KG1 (cell line): ENCODE measurements around the gene CCDC69.
"Not testable (repeated sequence)": the region's sequence is repeated elsewhere in the genome, so short reads cannot be mapped to it uniquely, and the experiment has no call there.

Experiments used
- DNase-seq: peaks from one replicate; lab custom pipeline; 2025; lab: John Stamatoyannopoulos, UW

CCDC69 gene

GRCh38 chr5:151192626-151193025, 31.3 kb downstream of the CCDC69 start:
- no peak for DNase-seq

DNA sequence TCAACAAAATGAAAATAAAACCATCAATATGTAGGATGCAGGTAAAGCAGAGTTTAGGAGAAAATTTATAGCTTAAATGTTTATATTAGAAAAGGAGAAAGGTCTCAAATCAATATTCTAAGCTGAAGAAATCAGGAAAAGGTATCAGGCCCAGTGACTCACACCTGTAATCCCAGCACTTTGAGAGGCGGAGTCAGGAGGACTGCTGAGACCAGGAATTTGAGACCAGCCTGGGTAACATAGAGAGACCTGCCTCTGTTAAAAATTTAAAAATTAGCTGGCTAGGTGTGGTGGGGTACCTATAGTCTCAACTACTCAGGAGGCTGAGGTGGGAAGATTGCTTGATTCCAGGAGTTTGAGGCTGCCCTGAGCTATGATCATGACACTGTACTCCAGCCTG, 32.2 kb downstream of the CCDC69 start:
- no peak for DNase-seq

DNA sequence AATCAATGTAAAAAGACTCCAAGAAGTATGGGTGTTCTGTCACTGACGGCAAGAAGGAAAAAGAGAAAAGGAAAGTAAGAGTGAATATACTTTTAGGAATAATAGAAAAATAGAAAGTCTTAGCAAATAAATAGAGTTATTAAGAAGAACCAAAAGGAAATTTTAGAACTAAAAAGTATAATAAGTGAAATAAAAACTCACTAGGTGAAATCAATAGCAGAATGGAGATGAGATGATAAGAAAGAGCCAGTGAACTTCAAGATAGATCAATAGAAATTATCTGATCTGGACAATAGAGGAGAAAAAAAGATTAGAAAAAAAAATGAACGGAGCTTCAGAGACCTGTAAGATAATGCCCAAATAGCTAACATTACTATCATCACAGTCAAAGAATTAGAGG, 34.7 kb downstream of the CCDC69 start:
- DNase-seq = no peak

- DNase-seq = no peak
Observed at GRCh38 chr5:151186538-151186937, 37.4 kb downstream of the CCDC69 start.

GRCh38 chr5:151186052-151186451, 37.8 kb downstream of the CCDC69 start:
- no peak for DNase-seq

DNA sequence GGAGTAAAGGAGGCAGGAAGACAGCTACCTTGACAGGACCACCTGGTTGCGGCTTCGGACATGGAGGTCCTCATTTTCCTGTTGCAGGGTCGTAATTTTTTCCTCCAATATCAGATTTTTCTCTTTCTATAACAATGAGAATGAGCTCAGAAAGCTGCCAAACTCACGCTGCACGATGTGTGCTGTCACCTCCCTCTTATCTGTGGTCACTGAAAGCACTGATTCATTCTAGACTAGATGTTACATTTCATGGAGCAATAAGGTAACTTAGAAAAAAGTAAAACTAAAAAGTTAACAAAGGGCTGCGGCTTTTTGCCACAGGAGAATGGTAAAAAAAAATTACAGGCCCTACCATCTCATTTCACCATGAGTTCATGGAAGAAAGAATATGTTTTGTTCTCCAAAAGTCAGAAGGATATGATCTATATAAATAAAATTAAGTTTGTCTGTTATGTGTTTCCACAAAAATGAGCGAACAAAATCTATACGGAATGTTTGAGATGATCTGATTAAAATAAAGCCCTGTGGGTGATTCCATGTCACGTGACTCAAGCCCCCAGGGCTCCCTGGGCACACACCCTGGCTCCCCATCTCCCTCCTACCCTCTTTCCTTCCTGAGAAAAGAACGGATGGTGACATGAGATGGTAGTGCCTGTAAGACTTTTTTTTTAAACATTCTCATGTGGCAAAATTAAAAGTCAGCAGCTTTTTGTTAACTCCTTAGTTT, 39.4 kb downstream of the CCDC69 start:
- DNase-seq = no peak

DNA sequence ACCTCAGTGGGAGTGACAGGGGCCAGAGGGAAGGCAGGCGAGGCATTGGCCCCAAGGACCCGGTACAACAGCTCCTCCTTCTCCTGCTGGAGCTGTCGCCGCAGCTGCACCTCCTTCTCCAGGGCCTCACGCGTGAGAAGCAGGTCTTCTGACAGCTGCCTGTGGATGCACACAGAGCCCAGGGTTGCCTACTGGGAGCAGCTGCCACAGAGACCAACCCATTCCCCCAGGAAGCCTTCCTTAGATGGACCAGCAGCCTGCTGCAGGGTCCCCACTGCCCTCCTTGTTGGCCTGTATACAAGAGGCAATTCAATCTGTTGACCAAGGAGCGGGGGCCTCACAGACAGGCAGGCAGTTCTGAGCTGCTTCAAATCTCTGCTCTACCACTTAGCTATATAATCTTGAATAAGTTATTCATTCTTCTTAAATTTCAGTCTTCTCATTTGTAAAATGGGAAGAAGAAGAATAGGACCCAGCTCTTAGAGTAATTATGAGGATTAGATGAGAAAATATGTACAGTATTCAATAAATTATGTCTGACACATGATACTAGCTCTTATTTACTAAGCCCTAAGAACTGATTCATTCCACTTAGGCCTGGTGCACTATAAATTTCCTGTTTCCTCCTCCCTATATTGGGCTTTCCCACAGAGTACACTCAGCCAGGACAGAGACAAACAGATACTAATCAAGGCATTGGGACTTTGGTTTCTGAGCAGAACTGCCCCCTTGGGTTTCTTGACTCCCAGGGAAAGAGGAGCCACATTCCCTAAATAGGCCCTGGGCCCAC, 40.2 kb downstream of the CCDC69 start:
- no peak for DNase-seq

- no peak for DNase-seq
Observed at GRCh38 chr5:151182976-151183375, 40.9 kb downstream of the CCDC69 start.

GRCh38 chr5:151182524-151182900, 41.4 kb downstream of the CCDC69 start:
- DNase-seq = no peak

DNA sequence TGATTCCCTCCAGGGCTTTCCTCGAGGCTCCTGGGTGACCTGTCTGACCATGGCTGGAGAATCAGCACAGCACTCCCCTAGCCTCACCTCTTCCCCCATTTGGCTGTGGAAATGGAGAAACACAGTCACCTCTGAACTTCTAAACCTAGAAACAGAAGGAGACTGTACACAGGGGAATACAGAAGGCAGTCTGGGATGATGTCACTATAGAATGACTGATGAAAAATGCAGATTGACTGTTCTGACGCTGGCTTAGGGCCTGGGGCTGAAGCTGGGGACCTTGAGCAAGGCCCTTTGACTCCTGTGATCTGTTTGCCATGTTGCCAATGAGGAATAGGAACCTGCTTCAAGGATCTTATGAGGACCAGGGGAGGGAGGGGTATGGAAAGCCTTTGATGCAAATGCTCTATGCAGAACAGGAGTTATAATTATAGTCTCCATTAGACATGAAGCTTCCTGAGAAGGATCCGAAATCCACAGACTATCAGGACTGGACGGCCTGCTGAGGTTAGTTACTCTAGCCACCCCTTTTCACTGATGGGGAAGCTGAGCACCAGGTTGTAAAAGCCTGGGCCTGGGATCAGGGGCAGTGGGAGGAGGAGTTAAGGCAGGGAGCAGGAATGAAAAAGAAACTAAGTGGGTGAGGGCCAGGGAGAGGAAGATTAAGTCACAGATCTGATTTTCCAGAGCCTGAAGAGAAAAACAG, 41.9 kb downstream of the CCDC69 start:
- no peak for DNase-seq

- no peak for DNase-seq
Observed at GRCh38 chr5:151180291-151180690, 43.6 kb downstream of the CCDC69 start.

DNA sequence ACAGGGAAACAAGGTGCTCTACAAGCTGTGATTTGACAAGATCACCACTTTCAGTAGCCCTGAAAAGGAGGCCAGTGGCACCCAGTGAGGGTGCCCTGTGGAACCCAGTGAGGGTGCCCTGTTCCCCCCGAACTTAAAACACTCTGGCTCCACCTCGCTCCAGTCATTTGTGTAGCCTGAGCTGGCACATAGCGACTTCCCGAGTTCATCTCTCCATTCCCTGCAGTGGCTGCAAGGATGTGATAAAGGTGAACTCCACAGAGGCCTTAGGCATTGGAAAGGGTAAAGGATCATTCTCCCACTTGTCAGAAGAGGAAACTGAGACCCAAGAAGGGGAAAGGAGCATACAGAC, 44.4 kb downstream of the CCDC69 start:
- DNase-seq = no peak

- DNase-seq = no peak
Observed at GRCh38 chr5:151178777-151179488, 45.0 kb downstream of the CCDC69 start.

DNA sequence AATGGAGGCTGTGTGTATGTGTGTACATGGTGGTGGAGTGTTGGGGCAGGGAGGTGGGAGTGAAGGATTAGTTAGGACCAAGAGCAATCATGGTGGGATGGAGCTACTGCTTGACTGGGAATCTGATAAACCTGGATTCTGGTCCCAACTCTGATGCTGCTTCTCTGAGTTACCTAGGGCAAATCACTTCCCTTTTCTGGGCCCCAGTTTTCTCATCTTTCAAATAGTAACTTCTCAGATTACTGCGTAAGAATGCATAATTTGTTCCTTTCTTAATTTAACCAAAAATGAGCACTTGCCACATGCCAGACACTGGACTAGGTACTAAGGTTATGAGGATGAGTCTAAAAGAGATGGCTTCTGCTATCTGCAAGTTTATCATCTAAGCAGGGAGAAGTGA, 45.5 kb downstream of the CCDC69 start:
- no peak for DNase-seq

DNA sequence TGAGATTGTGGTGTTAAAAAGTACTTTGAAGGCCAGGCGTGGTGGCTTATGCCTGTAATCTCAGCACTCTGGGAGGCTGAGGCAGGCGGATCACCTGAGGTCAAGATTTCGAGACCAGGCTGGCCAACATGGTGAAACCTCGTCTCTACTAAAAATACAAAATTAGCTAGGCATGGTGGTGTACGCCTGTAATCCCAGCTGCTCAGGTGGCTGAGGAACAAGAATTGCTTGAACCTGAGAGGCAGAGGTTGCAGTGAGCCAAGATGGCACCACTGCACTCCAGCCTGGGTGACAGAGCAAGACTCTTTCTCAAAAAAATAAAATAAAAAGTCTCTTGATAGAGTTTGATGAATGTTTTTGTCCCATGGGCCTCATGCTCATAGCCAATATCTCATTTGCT, 47.6 kb downstream of the CCDC69 start:
- DNase-seq = not testable (repeated sequence)

DNA sequence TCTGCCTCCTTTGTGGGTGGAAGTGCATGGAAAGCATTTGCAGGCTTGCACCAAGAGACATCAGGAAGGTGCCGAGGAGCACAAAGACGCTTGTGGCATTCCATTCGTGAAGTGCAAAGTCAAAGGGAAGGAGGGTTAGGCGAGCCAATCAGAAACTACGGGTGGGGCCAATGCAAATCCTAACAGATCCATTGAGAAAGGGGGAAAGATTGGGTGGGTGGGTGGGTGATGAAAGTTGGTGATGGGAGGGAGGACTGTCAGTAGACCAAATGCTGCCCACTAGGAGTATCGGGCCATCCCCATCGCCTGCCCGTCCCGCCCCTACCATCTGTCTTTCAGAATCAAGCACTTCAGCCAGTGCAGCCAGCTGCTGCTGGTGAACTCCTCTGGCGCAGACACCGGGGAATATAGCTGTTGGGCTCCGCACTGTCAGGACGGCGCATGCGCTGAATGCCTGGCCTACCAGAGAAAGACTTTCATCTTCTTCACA, 49.2 kb downstream of the CCDC69 start:
- no peak for DNase-seq

GRCh38 chr5:151173711-151174611, 49.9 kb downstream of the CCDC69 start:
- no peak for DNase-seq

GRCh38 chr5:151171529-151171928, 52.4 kb downstream of the CCDC69 start:
- DNase-seq = no peak

GRCh38 chr5:151168602-151169344, 55.1 kb downstream of the CCDC69 start:
- DNase-seq = no peak

DNA sequence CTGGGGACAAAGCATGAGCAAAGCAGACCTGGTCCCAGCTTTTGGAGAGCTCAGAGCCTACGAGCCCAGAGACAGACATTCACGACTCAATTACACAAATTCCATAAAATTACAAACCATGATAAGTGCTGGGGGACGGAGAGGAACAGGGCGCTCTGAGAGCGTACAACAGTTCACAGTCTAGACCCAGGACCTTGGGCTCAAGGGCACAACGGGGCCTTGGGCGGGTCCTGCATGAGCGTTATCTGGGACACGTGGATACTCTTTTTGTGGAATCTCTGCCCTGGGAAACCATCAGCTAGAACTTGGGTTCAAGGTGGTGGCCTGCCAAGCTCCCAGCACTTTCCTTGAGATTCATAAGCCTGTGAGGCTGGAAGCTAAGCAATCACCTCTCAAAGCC, 56.9 kb downstream of the CCDC69 start:
- DNase-seq = no peak
